Brain microvascular endothelial cell (primary cell): Measurements from ENCODE around the gene MACROD2.
A peak's percentile ranks its signal among the peaks of the same experiment; 100 is the strongest.

Experiments used
- DNase-seq: peaks from one replicate; pipeline ENCODE4 v3.0.0-alpha.2; 2020
- H3K27ac ChIP-seq: fragments of 250-450 bp; sonication (Bioruptor Pico); 2 replicates; pipeline ENCODE4 v1.5.1; 2020; ENCODE audit warnings: mild to moderate bottlenecking, moderate library complexity
- H3K27me3 ChIP-seq: fragments of 250-450 bp; sonication (Bioruptor Pico); replicated peaks from 2 replicates; pipeline ENCODE4 v1.5.1; 2020; ENCODE audit warnings: mild to moderate bottlenecking
- H3K36me3 ChIP-seq: fragments of 250-450 bp; sonication (Bioruptor Pico); replicated peaks from 2 replicates; pipeline ENCODE4 v1.5.1; 2020; ENCODE audit warnings: mild to moderate bottlenecking
- H3K4me3 ChIP-seq: 2 replicates; pipeline ENCODE4 v1.5.1; 2011; ENCODE audit warnings: low read depth, mild to moderate bottlenecking, control low read depth, low read length, moderate library complexity
- in situ Hi-C: cut with HindIII; loops from 2 replicates; pipeline ENCODE4 v1.10.0; 2017; ENCODE audit warnings: low sequenced_read_pairs, low pct_ligation_motif_present
- TF ChIP-seq, protein P1 (sequence below): IDR thresholded peaks from 2 replicates; pipeline ENCODE4 v1.5.1; 2011; ENCODE audit warnings: low read depth, mild to moderate bottlenecking, moderate library complexity, low read length, control low read depth, inconsistent platforms; ENCODE audit errors: missing control alignments

Gene MACROD2

DNA sequence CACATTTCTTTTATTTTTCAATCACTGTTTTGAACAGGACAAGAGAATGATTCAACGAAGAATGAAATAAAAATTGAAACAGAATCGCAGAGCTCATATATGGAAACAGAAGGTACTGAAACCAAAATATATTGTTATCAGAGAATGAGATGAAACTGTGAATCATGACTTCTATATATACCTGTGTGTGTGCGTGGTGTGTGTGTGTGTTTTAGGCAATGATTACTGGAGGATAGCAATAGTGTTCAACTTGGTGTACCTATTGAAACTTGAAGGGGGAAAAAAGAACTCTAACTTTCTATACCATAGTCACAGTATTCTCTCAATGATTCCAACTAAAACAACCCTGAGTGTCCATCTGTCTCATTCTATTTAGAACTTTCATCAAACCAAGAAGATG, 1991.4 kb downstream of the MACROD2 start:
- Histone ChIP-seq H3K4me3 (no peak overlapping the region), H3K36me3 (no peaks in the 10 kb centered on the region), H3K27ac (no peak overlapping the region), H3K27me3 (no peaks in the 10 kb centered on the region)
- TF ChIP-seq, protein P1, sequence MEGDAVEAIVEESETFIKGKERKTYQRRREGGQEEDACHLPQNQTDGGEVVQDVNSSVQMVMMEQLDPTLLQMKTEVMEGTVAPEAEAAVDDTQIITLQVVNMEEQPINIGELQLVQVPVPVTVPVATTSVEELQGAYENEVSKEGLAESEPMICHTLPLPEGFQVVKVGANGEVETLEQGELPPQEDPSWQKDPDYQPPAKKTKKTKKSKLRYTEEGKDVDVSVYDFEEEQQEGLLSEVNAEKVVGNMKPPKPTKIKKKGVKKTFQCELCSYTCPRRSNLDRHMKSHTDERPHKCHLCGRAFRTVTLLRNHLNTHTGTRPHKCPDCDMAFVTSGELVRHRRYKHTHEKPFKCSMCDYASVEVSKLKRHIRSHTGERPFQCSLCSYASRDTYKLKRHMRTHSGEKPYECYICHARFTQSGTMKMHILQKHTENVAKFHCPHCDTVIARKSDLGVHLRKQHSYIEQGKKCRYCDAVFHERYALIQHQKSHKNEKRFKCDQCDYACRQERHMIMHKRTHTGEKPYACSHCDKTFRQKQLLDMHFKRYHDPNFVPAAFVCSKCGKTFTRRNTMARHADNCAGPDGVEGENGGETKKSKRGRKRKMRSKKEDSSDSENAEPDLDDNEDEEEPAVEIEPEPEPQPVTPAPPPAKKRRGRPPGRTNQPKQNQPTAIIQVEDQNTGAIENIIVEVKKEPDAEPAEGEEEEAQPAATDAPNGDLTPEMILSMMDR: no peak
- DNase-seq: no peak
- in situ Hi-C loops: no loop called here

DNA sequence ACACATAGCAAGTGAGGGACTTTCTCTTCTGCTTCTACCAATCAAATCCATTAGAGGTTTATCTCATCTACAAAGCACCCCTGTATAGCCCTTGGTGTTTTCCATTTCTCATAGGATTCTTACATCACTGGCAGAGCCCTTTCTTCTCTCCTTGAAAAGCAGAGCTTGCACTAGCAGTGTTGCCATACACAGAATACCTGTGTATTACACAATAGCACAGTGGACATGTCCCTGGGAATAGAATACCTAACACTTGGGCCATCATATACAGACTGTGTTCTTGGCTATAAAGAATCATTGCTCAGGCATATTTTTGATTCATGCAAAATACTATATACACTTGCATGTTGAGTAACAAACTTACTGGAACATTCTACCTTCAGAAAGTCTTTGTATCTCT, 1996.0 kb downstream of the MACROD2 start:
- no peaks in the 10 kb centered on the region for H3K27me3 ChIP-seq
- H3K4me3 ChIP-seq: no peak overlapping the region
- TF ChIP-seq, protein P1: no peak
- in situ Hi-C loops: no loop called here
- no peaks in the 10 kb centered on the region for H3K36me3 ChIP-seq
- no peak for DNase-seq
- H3K27ac ChIP-seq: no peak overlapping the region

DNA sequence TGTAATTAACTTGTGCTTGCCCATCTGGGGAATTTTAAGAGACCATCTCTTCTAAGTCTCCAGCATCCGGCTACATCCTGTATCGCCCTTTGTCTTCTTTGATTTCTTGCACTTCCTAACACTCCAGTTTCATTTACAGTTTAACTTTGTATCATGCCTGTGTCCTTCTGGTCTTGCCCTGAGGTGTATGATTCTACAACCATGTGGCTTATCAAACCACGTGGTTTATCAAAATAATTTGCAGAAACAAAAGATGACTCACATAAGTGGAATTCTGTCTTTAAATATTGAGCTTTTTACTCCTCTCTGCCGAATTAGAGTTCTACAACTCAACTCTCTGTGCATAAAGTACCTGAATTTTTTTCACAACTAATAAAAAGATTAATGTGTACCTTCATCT, 1997.2 kb downstream of the MACROD2 start:
- Histone ChIP-seq H3K36me3 (no peaks in the 10 kb centered on the region), H3K27ac (no peak overlapping the region), H3K4me3 (no peak overlapping the region), H3K27me3 (no peaks in the 10 kb centered on the region)
- TF ChIP-seq, protein P1: no peak
- in situ Hi-C loops: no loop called here
- peak; percentile 30 for DNase-seq

DNA sequence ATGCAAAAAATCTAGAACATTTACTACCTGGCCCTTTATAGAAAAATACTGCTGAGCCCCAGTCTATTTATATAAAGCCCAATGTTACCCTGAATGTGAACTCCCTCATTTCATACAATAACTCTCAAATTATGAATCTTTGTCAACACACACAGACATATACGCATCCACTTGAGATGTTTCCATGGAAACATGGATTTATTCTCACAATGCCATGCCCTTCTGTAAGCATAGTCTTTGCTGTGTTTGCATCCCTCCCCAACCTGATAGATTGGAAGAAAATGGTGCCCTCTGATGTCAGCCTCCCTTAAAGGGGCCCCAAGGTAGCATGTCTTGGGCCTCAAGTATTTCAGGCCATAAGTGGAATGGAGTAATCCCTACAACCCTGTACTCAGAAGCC, 2004.8 kb downstream of the MACROD2 start:
- TF ChIP-seq, protein P1: no peak
- Histone ChIP-seq H3K36me3 (no peaks in the 10 kb centered on the region), H3K27me3 (no peaks in the 10 kb centered on the region), H3K4me3 (no peak overlapping the region), H3K27ac (no peak overlapping the region)
- in situ Hi-C loops: no loop called here
- no peak for DNase-seq

DNA sequence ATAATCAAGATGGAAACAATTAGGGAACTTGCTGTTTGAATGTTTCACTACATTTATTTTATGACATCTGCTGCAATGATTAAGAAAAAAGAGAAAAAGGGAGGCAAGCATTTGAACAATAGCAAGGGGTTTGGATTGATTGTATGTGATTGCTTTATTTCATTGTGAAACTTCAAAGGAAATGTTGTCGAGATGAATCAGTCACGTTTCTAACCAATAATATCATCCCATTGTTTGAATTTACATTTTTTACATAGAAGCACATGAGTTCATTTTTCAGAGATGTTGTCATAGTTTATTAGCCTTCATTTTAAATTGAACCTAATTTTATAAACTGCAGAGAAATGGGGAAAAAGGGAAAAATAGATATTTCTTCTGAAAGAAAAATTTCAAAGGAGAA, 2006.0 kb downstream of the MACROD2 start:
- Histone ChIP-seq H3K4me3 (no peak overlapping the region), H3K27ac (no peak overlapping the region), H3K27me3 (no peaks in the 10 kb centered on the region), H3K36me3 (no peaks in the 10 kb centered on the region)
- in situ Hi-C loops: no loop called here
- no peak for DNase-seq
- TF ChIP-seq, protein P1: no peak

DNA sequence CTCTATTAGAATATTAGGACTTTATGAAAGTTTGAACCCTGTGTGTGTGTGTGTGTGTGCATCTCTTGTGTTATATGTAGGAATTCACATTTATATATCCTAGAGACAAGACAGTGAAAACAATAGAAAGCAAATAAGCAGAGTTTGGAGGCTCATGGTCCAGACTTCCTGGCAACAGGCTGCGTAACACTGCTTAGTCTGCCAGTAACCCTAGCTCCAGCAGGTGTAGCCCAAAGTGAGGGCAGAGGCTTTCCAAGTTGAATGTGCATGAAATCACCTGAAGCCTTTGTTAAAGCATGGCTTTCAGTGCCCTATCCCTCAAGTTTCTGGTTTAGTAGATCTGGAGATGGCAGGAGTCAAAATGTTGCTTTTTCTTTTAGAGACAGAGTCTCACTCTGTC, 2008.0 kb downstream of the MACROD2 start:
- in situ Hi-C loops: no loop called here
- Histone ChIP-seq H3K36me3 (no peaks in the 10 kb centered on the region), H3K27ac (no peak overlapping the region), H3K4me3 (no peak overlapping the region), H3K27me3 (no peaks in the 10 kb centered on the region)
- no peak for DNase-seq
- TF ChIP-seq, protein P1: no peak
